Endodermal cell (in vitro differentiated cells): ENCODE data around the gene SYNRG. TPM values are rescaled to one million over a fixed set of nuclear protein-coding genes. Genes with fewer than 3 reads are reported as not detected.

ENCODE experiments used
- DNase-seq: peaks from one replicate; pipeline ENCODE4 v3.0.0-alpha.2; 2017
- H3K27ac ChIP-seq: 2 replicates; pipeline ENCODE4 v1.5.1; 2013; ENCODE audit warnings: mild to moderate bottlenecking, low read depth, low read length, moderate library complexity
- H3K27me3 ChIP-seq: 2 replicates; pipeline ENCODE4 v1.6.1; 2013; ENCODE audit warnings: mild to moderate bottlenecking, low read length, moderate library complexity; ENCODE audit not compliant: insufficient read depth, control insufficient read depth, poor library complexity, severe bottlenecking
- H3K36me3 ChIP-seq: 2 replicates; pipeline ENCODE4 v1.7.0; 2013; ENCODE audit warnings: mild to moderate bottlenecking, low read length, moderate library complexity; ENCODE audit not compliant: control insufficient read depth, insufficient read depth
- H3K4me1 ChIP-seq: one replicate; pipeline ENCODE4 v1.7.0; 2013; ENCODE audit warnings: low read length; ENCODE audit not compliant: control insufficient read depth, insufficient read depth
- H3K4me3 ChIP-seq: 2 replicates; pipeline ENCODE4 v1.5.1; 2013; ENCODE audit warnings: mild to moderate bottlenecking, low read length, moderate library complexity
- H3K9ac ChIP-seq: 2 replicates; pipeline ENCODE4 v1.6.1; 2013; ENCODE audit warnings: mild to moderate bottlenecking, low read length, moderate library complexity; ENCODE audit not compliant: poor library complexity, severe bottlenecking; ENCODE audit errors: extremely low read depth
- H3K9me3 ChIP-seq: 2 replicates; pipeline ENCODE4 v1.6.1; 2013; ENCODE audit warnings: mild to moderate bottlenecking, low read length, moderate library complexity; ENCODE audit not compliant: control insufficient read depth
- H3K27ac Mint-ChIP-seq: 2 replicates; pipeline ENCODE4 v1.8.0; 2020; ENCODE audit warnings: mixed read lengths
- H3K27me3 Mint-ChIP-seq: 2 replicates; pipeline ENCODE4 v1.8.0; 2021; ENCODE audit warnings: mild to moderate bottlenecking, mixed read lengths; ENCODE audit not compliant: insufficient read depth
- H3K36me3 Mint-ChIP-seq: 2 replicates; pipeline ENCODE4 v1.8.0; 2020; ENCODE audit warnings: low read depth, mixed read lengths
- H3K4me1 Mint-ChIP-seq: 2 replicates; pipeline ENCODE4 v1.8.0; 2020; ENCODE audit warnings: mixed read lengths
- H3K4me3 Mint-ChIP-seq: 2 replicates; pipeline ENCODE4 v1.8.0; 2020; ENCODE audit warnings: mild to moderate bottlenecking, moderate library complexity, mixed read lengths
- H3K9me3 Mint-ChIP-seq: 2 replicates; pipeline ENCODE4 v1.8.0; 2020; ENCODE audit warnings: mild to moderate bottlenecking, mixed read lengths
- CTCF ChIP-seq: fragments of 200-600 bp; sonication (generic); conservative IDR thresholded peaks from 2 replicates; pipeline ENCODE4 v1.5.0; 2021; ENCODE audit warnings: antibody characterized with exemption, mild to moderate bottlenecking
- WGBS, 2 experiments: methylation state at CpG; one replicate each; pipeline versions ENCODE4 v1.1.5 to v1.1.7; 2013; ENCODE audit warnings: missing lambda C conversion rate in 2 of 2, mixed read lengths in 1 of 2; ENCODE audit not compliant: insufficient coverage in 1 of 2, insufficient read length in 1 of 2; 5-methylcytosine and 5-hydroxymethylcytosine counted together
- total RNA-seq, 2 donors: library from RNA; stranded (reverse); fragmentation: NEBNext Ultra II Directional in 1 of 2; extraction: Animal tissue kit (Norgen Biotek cat#: 25700) in 1 of 2; gene quantifications; 2 replicates in 1 of 2; 3 replicates in 1 of 2; pipeline ENCODE4 v1.2.1, GENCODE V29; 2021

Gene SYNRG
- total RNA-seq, 2 donors from 2014 or later = 47.2 to 52.4 TPM

GRCh38 chr17:37505333-37505732, 103.9 kb downstream of the SYNRG start:
- Mint-ChIP-seq H3K9me3 (no peaks in the 10 kb centered on the region), H3K4me1 (peaks cover 12% of the 10 kb centered on the region), H3K36me3 (peaks cover 3% of the 10 kb centered on the region), H3K4me3 (no peak overlapping the region), H3K27ac (no peak overlapping the region), H3K27me3 (no peaks in the 10 kb centered on the region)
- no peak for DNase-seq
- H3K36me3 ChIP-seq = peaks cover 7% of the 10 kb centered on the region
- H3K27ac ChIP-seq = no peak overlapping the region
- H3K4me3 ChIP-seq = no peak overlapping the region
- 89 to 100% methylated on average over 1 to 3 of the region's 3 CpGs for WGBS, 2 experiments
- no peak for TF ChIP-seq CTCF
- H3K9ac ChIP-seq = no peak overlapping the region
- no peaks in the 10 kb centered on the region for H3K9me3 ChIP-seq
- H3K27me3 ChIP-seq = no peaks in the 10 kb centered on the region
- peaks cover 5% of the 10 kb centered on the region for H3K4me1 ChIP-seq

- no peaks in the 10 kb centered on the region for H3K9me3 Mint-ChIP-seq
- 89 to 94% methylated on average over 6 of the region's 6 CpGs for WGBS, 2 experiments
- no peak overlapping the region for H3K4me3 Mint-ChIP-seq
- peaks cover 12% of the 10 kb centered on the region for H3K4me1 Mint-ChIP-seq
- no peak overlapping the region for H3K9ac ChIP-seq
- no peak overlapping the region for H3K27ac ChIP-seq
- TF ChIP-seq CTCF = no peak
- peaks cover 2% of the 10 kb centered on the region for H3K36me3 Mint-ChIP-seq
- peaks cover 5% of the 10 kb centered on the region for H3K4me1 ChIP-seq
- no peaks in the 10 kb centered on the region for H3K9me3 ChIP-seq
- peaks cover 6% of the 10 kb centered on the region for H3K36me3 ChIP-seq
- DNase-seq = no peak
- H3K4me3 ChIP-seq = no peak overlapping the region
- H3K27ac Mint-ChIP-seq = no peak overlapping the region
- H3K27me3 ChIP-seq = no peaks in the 10 kb centered on the region
- no peaks in the 10 kb centered on the region for H3K27me3 Mint-ChIP-seq
Measured at GRCh38 chr17:37503148-37503547, 106.1 kb downstream of the SYNRG start.

GRCh38 chr17:37502009-37502936, 106.9 kb downstream of the SYNRG start:
- no peak for TF ChIP-seq CTCF
- Histone ChIP-seq H3K9me3 (no peaks in the 10 kb centered on the region), H3K27me3 (no peaks in the 10 kb centered on the region), H3K4me1 (peaks cover 5% of the 10 kb centered on the region), H3K9ac (no peak overlapping the region), H3K36me3 (no peaks in the 10 kb centered on the region), H3K4me3 (no peak overlapping the region), H3K27ac (no peak overlapping the region)
- Mint-ChIP-seq H3K4me3 (no peak overlapping the region), H3K9me3 (peaks cover 3% of the 10 kb centered on the region), H3K4me1 (peaks cover 12% of the 10 kb centered on the region), H3K27me3 (no peaks in the 10 kb centered on the region), H3K27ac (no peak overlapping the region), H3K36me3 (peaks cover 4% of the 10 kb centered on the region)
- WGBS, 2 experiments = 93 to 95% methylated on average over 7 to 10 of the region's 10 CpGs
- no peak for DNase-seq
